IMR-90 (cell line): ENCODE data around the gene GRID1. TPM values are rescaled to one million over a fixed set of nuclear protein-coding genes. Genes with fewer than 3 reads are reported as not detected.

Experiments
- ATAC-seq: fragments of 200-7000 bp; cut with Tn5 transposase; 2 replicates; pipeline ENCODE4 v1.9.1; 2020; ENCODE audit warnings: low read depth, mild to moderate bottlenecking, moderate library complexity
- BruUV-seq: library from RNA; stranded (reverse); fragments of 400-500 nt; replicated peaks from 2 replicates; lab custom pipeline; 2021; lab: Mats Ljungman, UMichigan
- CTCF ChIA-PET: fragments of 300-600 bp; formaldehyde crosslinking; extraction: SDS; loops from one replicate; lab custom pipeline; 2021; ENCODE audit warnings: antibody characterized with exemption; lab: Yijun Ruan, JAX
- POLR2A ChIA-PET: fragments of 300-600 bp; sonication (Branson Sonifier 250); formaldehyde crosslinking; loops from one replicate; lab custom pipeline; 2022; ENCODE audit warnings: antibody characterized with exemption; ENCODE audit not compliant: unreplicated experiment; lab: Charles Lee
- DNase-seq: peaks from one replicate; pipeline ENCODE4 v3.0.0; 2013
- H2AFZ ChIP-seq: replicated peaks from 2 replicates; pipeline ENCODE3; 2013; ENCODE audit warnings: low read length, mild to moderate bottlenecking; ENCODE audit not compliant: poor library complexity
- H2AK5ac ChIP-seq: 2 replicates; pipeline ENCODE4 v1.6.1; 2013; ENCODE audit warnings: low read depth, low read length, inconsistent platforms
- H2AK9ac ChIP-seq: replicated peaks from 2 replicates; pipeline ENCODE3; 2013; ENCODE audit warnings: mild to moderate bottlenecking, low read depth, low read length, moderate library complexity; ENCODE audit not compliant: poor library complexity
- H2BK120ac ChIP-seq: 2 replicates; pipeline ENCODE4 v1.6.1; 2013; ENCODE audit warnings: low read depth, low read length, inconsistent platforms
- H2BK15ac ChIP-seq: 3 replicates; pipeline ENCODE4 v1.6.1; 2013; ENCODE audit warnings: low read depth, low read length, inconsistent platforms
- H2BK20ac ChIP-seq: 2 replicates; pipeline ENCODE4 v1.6.1; 2013; ENCODE audit warnings: low read depth, mild to moderate bottlenecking, inconsistent platforms, low read length, moderate library complexity
- H2BK5ac ChIP-seq: 2 replicates; pipeline ENCODE4 v1.6.1; 2013; ENCODE audit warnings: mild to moderate bottlenecking, low read depth, low read length, inconsistent platforms; ENCODE audit not compliant: poor library complexity, severe bottlenecking
- H3K14ac ChIP-seq: replicated peaks from 2 replicates; pipeline ENCODE4 v1.6.1; 2013; ENCODE audit warnings: low read depth, low read length, inconsistent platforms
- H3K18ac ChIP-seq: 2 replicates; pipeline ENCODE4 v1.6.1; 2013; ENCODE audit warnings: low read depth, low read length, control low read depth
- H3K23ac ChIP-seq: 2 replicates; pipeline ENCODE4 v1.6.1; 2013; ENCODE audit warnings: low read depth, low read length, inconsistent platforms
- H3K27ac ChIP-seq: 2 replicates; pipeline ENCODE4 v1.5.1; 2013; ENCODE audit warnings: mild to moderate bottlenecking, control low read depth, low read length; ENCODE audit not compliant: insufficient read depth
- H3K27me3 ChIP-seq: 2 replicates; pipeline ENCODE4 v1.6.1; 2013; ENCODE audit warnings: low read length; ENCODE audit not compliant: control insufficient read depth, insufficient read depth
- H3K36me3 ChIP-seq: 2 replicates; pipeline ENCODE4 v1.6.1; 2013; ENCODE audit warnings: low read length, mixed read lengths; ENCODE audit not compliant: control insufficient read depth, insufficient read depth
- H3K4ac ChIP-seq: 2 replicates; pipeline ENCODE4 v1.6.1; 2013; ENCODE audit warnings: low read depth, low read length, inconsistent platforms
- H3K4me1 ChIP-seq: 2 replicates; pipeline ENCODE4 v1.6.1; 2013; ENCODE audit warnings: low read length, mixed read lengths; ENCODE audit not compliant: control insufficient read depth, insufficient read depth
- H3K4me2 ChIP-seq: 2 replicates; pipeline ENCODE4 v1.6.1; 2013; ENCODE audit warnings: low read depth, mild to moderate bottlenecking, control low read depth, low read length, moderate library complexity
- H3K4me3 ChIP-seq: 2 replicates; pipeline ENCODE4 v1.5.1; 2013; ENCODE audit warnings: low read depth, mild to moderate bottlenecking, control low read depth, low read length, moderate library complexity; ENCODE audit not compliant: insufficient read depth
- H3K56ac ChIP-seq: 2 replicates; pipeline ENCODE4 v1.6.1; 2013; ENCODE audit warnings: low read length, inconsistent platforms; ENCODE audit not compliant: insufficient read depth; ENCODE audit errors: extremely low read depth
- H3K79me1 ChIP-seq, 2 experiments: 2 replicates each; pipeline ENCODE4 v1.6.1; 2013; ENCODE audit warnings: low read length in 2 of 2, inconsistent platforms in 1 of 2, low read depth in 1 of 2
- H3K9ac ChIP-seq: 2 replicates; pipeline ENCODE4 v1.6.1; 2013; ENCODE audit warnings: low read depth, low read length, control low read depth
- H3K9me1 ChIP-seq: 2 replicates; pipeline ENCODE4 v1.6.1; 2013; ENCODE audit warnings: low read length, inconsistent platforms; ENCODE audit not compliant: insufficient read depth
- H3K9me3 ChIP-seq: 2 replicates; pipeline ENCODE4 v1.6.1; 2013; ENCODE audit warnings: low read length; ENCODE audit not compliant: control insufficient read depth, insufficient read depth
- H4K20me1 ChIP-seq: 2 replicates; pipeline ENCODE4 v1.6.1; 2013; ENCODE audit warnings: low read length, inconsistent platforms; ENCODE audit not compliant: insufficient read depth
- H4K5ac ChIP-seq: 2 replicates; pipeline ENCODE4 v1.6.1; 2013; ENCODE audit warnings: mild to moderate bottlenecking, low read depth, low read length, control low read depth
- H4K8ac ChIP-seq, 2 experiments: 2 replicates each; pipeline ENCODE4 v1.6.1; 2013; ENCODE audit warnings: low read depth in 2 of 2, low read length in 2 of 2, control low read depth in 1 of 2, inconsistent platforms in 1 of 2
- H4K91ac ChIP-seq: 2 replicates; pipeline ENCODE4 v1.6.1; 2013; ENCODE audit warnings: low read depth, low read length, inconsistent platforms; ENCODE audit not compliant: insufficient read depth
- BHLHE40 ChIP-seq: fragments of 150-350 bp; IDR thresholded peaks from 2 replicates; pipeline ENCODE4 v1.6.1; 2016; ENCODE audit warnings: mild to moderate bottlenecking, low read depth, low read length
- CEBPB ChIP-seq: IDR thresholded peaks from 2 replicates; pipeline ENCODE4 v1.6.1; 2012; ENCODE audit warnings: low read depth, low read length, improper control_type of control experiment
- FOS ChIP-seq: fragments of 150-350 bp; IDR thresholded peaks from 2 replicates; pipeline ENCODE4 v1.6.1; 2016; ENCODE audit warnings: low read depth, low read length
- MAZ ChIP-seq: IDR thresholded peaks from 2 replicates; pipeline ENCODE4 v1.6.1; 2012; ENCODE audit warnings: low read depth, mild to moderate bottlenecking, low read length, improper control_type of control experiment, moderate library complexity, borderline replicate concordance
- MXI1 ChIP-seq: IDR thresholded peaks from 2 replicates; pipeline ENCODE4 v1.6.1; 2012; ENCODE audit warnings: low read depth, mild to moderate bottlenecking, low read length, moderate library complexity, borderline replicate concordance
- NFE2L2 ChIP-seq: fragments of 150-350 bp; IDR thresholded peaks from 2 replicates; pipeline ENCODE4 v1.6.1; 2016; ENCODE audit warnings: low read depth, mild to moderate bottlenecking, low read length
- POLR2A ChIP-seq: IDR thresholded peaks from 2 replicates; pipeline ENCODE4 v1.6.1; 2012; ENCODE audit warnings: mild to moderate bottlenecking, low read depth, low read length
- WGBS, 2 experiments: methylation state at CpG; one replicate each; pipeline versions ENCODE4 v1.1.5 to v1.1.7; 2013; ENCODE audit warnings: missing lambda C conversion rate in 2 of 2; ENCODE audit not compliant: insufficient read length in 1 of 2; ENCODE audit errors: extremely low coverage in 2 of 2; 5-methylcytosine and 5-hydroxymethylcytosine counted together
- dilution Hi-C: fragments of 300-500 bp; cut with HindIII; formaldehyde crosslinking; loops from one replicate; pipeline ENCODE4 v1.14.3; 2018; ENCODE audit warnings: low sequenced_read_pairs; ENCODE audit not compliant: unreplicated experiment
- in situ Hi-C: fragments of 300-500 bp; cut with MboI; formaldehyde crosslinking; loops from 3 replicates; pipeline ENCODE4 v1.14.3; 2019; ENCODE audit warnings: low sequenced_read_pairs, inconsistent platforms, mixed read lengths
- intact Hi-C: fragments of 100-400 bp; cut with micrococcal nuclease; formaldehyde crosslinking; loops from 2 replicates; pipeline ENCODE4 v1.10.0; 2022
- polyA plus RNA-seq, 3 experiments: library from polyadenylated mRNA; depleted of rRNA; stranded (reverse); fragments of >200 nt; gene quantifications; 2 replicates each; pipeline ENCODE4 v1.2.3, GENCODE V29; 2012; ENCODE audit warnings: low replicate concordance in 1 of 3
- total RNA-seq: library from RNA; depleted of rRNA; stranded (reverse); fragments of >200 nt; gene quantifications from 2 replicates; pipeline ENCODE4 v1.2.3, GENCODE V29; 2012
- TF ChIP-seq, protein P1 (sequence below): fragments of 150-350 bp; IDR thresholded peaks from 2 replicates; pipeline ENCODE4 v1.6.1; 2017; ENCODE audit warnings: mild to moderate bottlenecking, antibody characterized with exemption, low read length, low read depth

The GRID1 gene
- total and polyA plus RNA-seq, 2 of the 4 experiments (the other 2 are of a cell fraction): not detected

- H3K36me3 ChIP-seq: no peaks in the 10 kb centered on the region
- no peak overlapping the region for H2AK9ac ChIP-seq
- 8% methylated on average over 2 of the region's 3 CpGs; no CpG with 5 or more reads in 1 of the 2 experiments for WGBS, 2 experiments
- no TSS peak for BruUV-seq
- no peak overlapping the region for H2AK5ac ChIP-seq
- ATAC-seq (no peak), DNase-seq (no peak)
- H3K4me1 ChIP-seq: no peaks in the 10 kb centered on the region
- in situ Hi-C loops (no loop called here), dilution Hi-C loops (no loop called here), intact Hi-C loops (no loop called here)
- ChIA-PET CTCF (no interaction called here), POLR2A (no interaction called here)
- no peak overlapping the region for H3K27ac ChIP-seq
- no peak overlapping the region for H2BK120ac ChIP-seq
- H2BK20ac ChIP-seq: no peak overlapping the region
- no peak overlapping the region for H3K9ac ChIP-seq
- no peak overlapping the region for H2AFZ ChIP-seq
- no peak overlapping the region for H2BK5ac ChIP-seq
- no peak overlapping the region for H3K4ac ChIP-seq
- H4K20me1 ChIP-seq: no peaks in the 10 kb centered on the region
- H2BK15ac ChIP-seq: no peak overlapping the region
- H3K27me3 ChIP-seq: no peaks in the 10 kb centered on the region
- no peak overlapping the region for H3K23ac ChIP-seq
- H3K56ac ChIP-seq: no peak overlapping the region
- H4K8ac ChIP-seq: no peak overlapping the region
- H3K4me3 ChIP-seq: no peak overlapping the region
- peaks cover 30% of the 10 kb centered on the region for H3K9me3 ChIP-seq
- H3K4me2 ChIP-seq: no peak overlapping the region
- no peak overlapping the region for H3K18ac ChIP-seq
- TF ChIP-seq MAZ (no peak), POLR2A (no peak), CEBPB (no peak), MXI1 (no peak), NFE2L2 (no peak), FOS (no peak), BHLHE40 (no peak)
- TF ChIP-seq, protein P1, sequence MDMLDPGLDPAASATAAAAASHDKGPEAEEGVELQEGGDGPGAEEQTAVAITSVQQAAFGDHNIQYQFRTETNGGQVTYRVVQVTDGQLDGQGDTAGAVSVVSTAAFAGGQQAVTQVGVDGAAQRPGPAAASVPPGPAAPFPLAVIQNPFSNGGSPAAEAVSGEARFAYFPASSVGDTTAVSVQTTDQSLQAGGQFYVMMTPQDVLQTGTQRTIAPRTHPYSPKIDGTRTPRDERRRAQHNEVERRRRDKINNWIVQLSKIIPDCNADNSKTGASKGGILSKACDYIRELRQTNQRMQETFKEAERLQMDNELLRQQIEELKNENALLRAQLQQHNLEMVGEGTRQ: no peak
- no peak overlapping the region for H3K14ac ChIP-seq
- H3K9me1 ChIP-seq: no peaks in the 10 kb centered on the region
- no peaks in the 10 kb centered on the region for H3K79me1 ChIP-seq
- H4K5ac ChIP-seq: no peak overlapping the region
- H4K91ac ChIP-seq: no peak overlapping the region
Observed at GRCh38 chr10:85658518-85658917, 708.1 kb downstream of the GRID1 start.
